Uterus (tissue), 2 donors: Measurements from ENCODE around the gene ELOVL5.

Source experiments
- CTCF ChIP-seq, 4 experiments: fragments of 200-600 bp in 2 of 4; fragments of 450-650 bp in 2 of 4; sonication (generic) in 2 of 4; IDR thresholded peaks; one replicate each; pipeline ENCODE4 v1.5.1; 2016 to 2019; ENCODE audit warnings: antibody characterized with exemption in 4 of 4, mild to moderate bottlenecking in 2 of 4, moderate library complexity in 1 of 4
- POLR2A ChIP-seq, 2 donors: fragments of 450-650 bp; IDR thresholded peaks; one replicate each; pipeline ENCODE4 v1.6.1; 2016; ENCODE audit warnings: antibody characterized with exemption in 2 of 2, mild to moderate bottlenecking in 1 of 2, moderate library complexity in 1 of 2

DNA sequence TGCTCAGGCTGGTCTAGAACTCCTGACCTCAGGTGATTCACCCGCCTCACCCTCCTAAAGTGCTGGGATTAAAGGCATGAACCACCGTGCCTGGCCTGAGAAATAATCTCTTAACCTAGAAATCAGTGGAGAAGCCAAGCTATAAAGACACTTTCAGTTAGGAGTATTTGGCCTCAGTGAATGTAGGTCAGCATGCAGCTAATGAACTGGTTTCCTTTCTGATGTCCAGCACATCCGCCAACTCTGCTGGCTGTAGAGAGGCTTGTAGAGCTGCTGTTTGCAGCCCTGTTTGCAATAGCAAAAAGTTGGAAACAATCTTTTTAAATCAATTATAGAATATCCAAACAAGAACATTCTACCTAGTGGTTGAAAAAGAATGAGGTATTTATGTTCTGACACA lies 42.4 kb upstream of the ELOVL5 start:
- TF ChIP-seq POLR2A (IDR thresholded peaks at IDR 0.05) (no peak), CTCF (IDR thresholded peaks at IDR 0.05) (no peak)
